Measurements from ENCODE around the gene ERBB4.

- TF ChIP-seq CTCF (IDR thresholded peaks at IDR 0.05 in 4 of 5, conservative IDR thresholded peaks at IDR 0.05 in 1 of 5) (no peak), POLR2A (IDR thresholded peaks at IDR 0.05) (no peak)
Observed at GRCh38 chr2:211931314-211931713, 607.3 kb downstream of the ERBB4 start.

All from gastrocnemius medialis (tissue), 4 donors.